Mucosa of descending colon (tissue), 3 donors: ENCODE measurements around the gene ARPC1B. TPM values are rescaled to one million over a fixed set of nuclear protein-coding genes. Genes with fewer than 3 reads are reported as not detected.

Experiments used
- ATAC-seq: fragments of 200-7000 bp; cut with Tn5 transposase; one replicate; pipeline ENCODE4 v1.9.1; 2020; ENCODE audit warnings: mild to moderate bottlenecking, moderate library complexity
- DNase-seq, 3 donors: peaks; one replicate each; pipeline ENCODE4 v3.0.0-alpha.2; 2020
- H3K36me3 ChIP-seq: fragments of 200-600 bp; one replicate; pipeline ENCODE4 v1.8.0; 2021; ENCODE audit warnings: low read depth, mild to moderate bottlenecking
- H3K4me1 ChIP-seq: fragments of 200-600 bp; one replicate; pipeline ENCODE4 v1.8.0; 2021; ENCODE audit warnings: low read depth, mild to moderate bottlenecking
- H3K4me3 ChIP-seq: fragments of 200-600 bp; one replicate; pipeline ENCODE4 v1.8.0; 2021; ENCODE audit warnings: mild to moderate bottlenecking
- H3K9me3 ChIP-seq: fragments of 200-600 bp; one replicate; pipeline ENCODE4 v1.8.0; 2021; ENCODE audit warnings: mild to moderate bottlenecking
- intact Hi-C, 2 donors: fragments of 100-400 bp; cut with DNase I in 1 of 2; cut with micrococcal nuclease in 1 of 2; formaldehyde crosslinking; loops; one replicate each; pipeline versions ENCODE4 v1.11.0 to v1.11.1; 2022; cut with DNase I, micrococcal nuclease
- total RNA-seq, 3 donors: library from RNA; stranded (reverse); fragmentation: NEBNext Ultra II Directional in 2 of 3; extraction: Animal tissue kit (Norgen Biotek cat#: 25700) in 2 of 3; gene quantifications; one replicate each; pipeline versions ENCODE4 v1.2.1 to v1.2.4, GENCODE V29; 2021 to 2023
- TF ChIP-seq, protein P1 (sequence below): fragments of 200-600 bp; IDR thresholded peaks from one replicate; pipeline ENCODE4 v1.8.0; 2022; ENCODE audit warnings: antibody characterized with exemption, mild to moderate bottlenecking
- donor health status: DM: no; HTN: no; CAD: no; lungs with moderate emphysema.
- donor health status: DM: no; HTN: no; CAD: no.
- donor health status: DM: no; HTN: yes; CAD: no.

The ARPC1B gene
- total RNA-seq, 3 donors from 2014 or later, result 107 to 153 (median 119) TPM

GRCh38 chr7:99365318-99366141 lies 9.0 kb upstream of the ARPC1B start:
- peak; percentile 81 to 89 (median 87) for DNase-seq
- TF ChIP-seq, protein P1, sequence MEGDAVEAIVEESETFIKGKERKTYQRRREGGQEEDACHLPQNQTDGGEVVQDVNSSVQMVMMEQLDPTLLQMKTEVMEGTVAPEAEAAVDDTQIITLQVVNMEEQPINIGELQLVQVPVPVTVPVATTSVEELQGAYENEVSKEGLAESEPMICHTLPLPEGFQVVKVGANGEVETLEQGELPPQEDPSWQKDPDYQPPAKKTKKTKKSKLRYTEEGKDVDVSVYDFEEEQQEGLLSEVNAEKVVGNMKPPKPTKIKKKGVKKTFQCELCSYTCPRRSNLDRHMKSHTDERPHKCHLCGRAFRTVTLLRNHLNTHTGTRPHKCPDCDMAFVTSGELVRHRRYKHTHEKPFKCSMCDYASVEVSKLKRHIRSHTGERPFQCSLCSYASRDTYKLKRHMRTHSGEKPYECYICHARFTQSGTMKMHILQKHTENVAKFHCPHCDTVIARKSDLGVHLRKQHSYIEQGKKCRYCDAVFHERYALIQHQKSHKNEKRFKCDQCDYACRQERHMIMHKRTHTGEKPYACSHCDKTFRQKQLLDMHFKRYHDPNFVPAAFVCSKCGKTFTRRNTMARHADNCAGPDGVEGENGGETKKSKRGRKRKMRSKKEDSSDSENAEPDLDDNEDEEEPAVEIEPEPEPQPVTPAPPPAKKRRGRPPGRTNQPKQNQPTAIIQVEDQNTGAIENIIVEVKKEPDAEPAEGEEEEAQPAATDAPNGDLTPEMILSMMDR, result peak; percentile 60
- Histone ChIP-seq H3K4me1 (no peaks in the 10 kb centered on the region), H3K9me3 (no peaks in the 10 kb centered on the region), H3K4me3 (no peak overlapping the region), H3K36me3 (peaks cover 4% of the 10 kb centered on the region)
- intact Hi-C loops, result no loop called here
- peak; percentile 97 for ATAC-seq

- TF ChIP-seq, protein P1, result no peak
- DNase-seq (no peak), ATAC-seq (no peak)
- Histone ChIP-seq H3K9me3 (no peaks in the 10 kb centered on the region), H3K4me3 (no peak overlapping the region), H3K36me3 (peaks cover 4% of the 10 kb centered on the region), H3K4me1 (no peaks in the 10 kb centered on the region)
- intact Hi-C loops, result no loop called here
These were observed 7.9 kb upstream of the ARPC1B start for GRCh38 chr7:99366646-99367045.

DNA sequence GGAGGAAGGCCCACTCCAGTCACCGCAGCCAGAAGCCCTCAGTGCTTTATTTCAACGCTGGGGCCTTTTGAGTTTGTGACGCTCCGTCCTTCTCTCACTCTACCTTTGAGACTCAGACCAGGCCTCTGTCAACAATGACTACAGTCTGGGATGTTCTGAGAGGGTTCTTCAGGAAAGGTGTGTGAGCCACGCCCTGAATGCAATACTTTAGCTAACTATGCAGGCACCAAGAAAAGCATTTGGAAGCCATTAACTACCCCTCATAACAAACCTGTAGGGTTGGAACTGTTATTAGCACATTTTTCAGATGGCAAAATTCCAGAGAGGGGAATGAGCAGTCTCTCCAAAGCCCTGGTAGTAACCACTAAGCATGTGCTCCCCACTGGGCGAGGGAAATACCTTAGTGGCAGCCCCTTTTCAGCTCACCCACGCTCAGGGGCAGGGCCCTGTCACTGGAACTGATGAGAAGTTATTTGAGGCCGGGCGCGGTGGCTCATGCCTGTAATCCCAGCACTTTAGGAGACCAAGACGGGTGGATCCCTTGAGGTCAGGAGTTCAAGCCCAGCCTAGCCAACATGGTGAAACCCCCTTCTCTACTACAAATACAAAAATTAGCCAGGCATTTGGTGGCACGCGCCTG lies 5.7 kb upstream of the ARPC1B start:
- TF ChIP-seq, protein P1, result no peak
- H3K4me1 ChIP-seq, result peaks cover 3% of the 10 kb centered on the region
- ATAC-seq (no peak), DNase-seq (no peak)
- intact Hi-C loops, result no loop called here
- no peaks in the 10 kb centered on the region for H3K9me3 ChIP-seq
- H3K36me3 ChIP-seq, result peaks cover 4% of the 10 kb centered on the region
- H3K4me3 ChIP-seq, result no peak overlapping the region

- no peak overlapping the region for H3K4me3 ChIP-seq
- TF ChIP-seq, protein P1, result no peak
- no peak for ATAC-seq
- H3K36me3 ChIP-seq, result no peaks in the 10 kb centered on the region
- DNase-seq, result no peak
- H3K4me1 ChIP-seq, result peaks cover 3% of the 10 kb centered on the region
- intact Hi-C loops, result no loop called here
- H3K9me3 ChIP-seq, result no peaks in the 10 kb centered on the region
These were observed 4.7 kb upstream of the ARPC1B start for GRCh38 chr7:99369767-99370391.

- Histone ChIP-seq H3K36me3 (no peaks in the 10 kb centered on the region), H3K4me3 (no peak overlapping the region), H3K9me3 (no peaks in the 10 kb centered on the region), H3K4me1 (peaks cover 14% of the 10 kb centered on the region)
- DNase-seq, result no peak
- ATAC-seq, result no peak
- intact Hi-C loops, result no loop called here
- TF ChIP-seq, protein P1, result no peak
These were observed 3.1 kb upstream of the ARPC1B start for GRCh38 chr7:99371376-99371920.
